GM12873 (cell line): ENCODE results near the gene MRPL52.

ENCODE experiments used
- TF ChIP-seq, protein P1 (sequence below): IDR thresholded peaks from 2 replicates; pipeline ENCODE4 v1.5.1; 2012; ENCODE audit warnings: low read depth, mild to moderate bottlenecking, moderate library complexity, low read length, control low read depth; ENCODE audit not compliant: insufficient read depth; ENCODE audit errors: missing control alignments

The MRPL52 gene

DNA sequence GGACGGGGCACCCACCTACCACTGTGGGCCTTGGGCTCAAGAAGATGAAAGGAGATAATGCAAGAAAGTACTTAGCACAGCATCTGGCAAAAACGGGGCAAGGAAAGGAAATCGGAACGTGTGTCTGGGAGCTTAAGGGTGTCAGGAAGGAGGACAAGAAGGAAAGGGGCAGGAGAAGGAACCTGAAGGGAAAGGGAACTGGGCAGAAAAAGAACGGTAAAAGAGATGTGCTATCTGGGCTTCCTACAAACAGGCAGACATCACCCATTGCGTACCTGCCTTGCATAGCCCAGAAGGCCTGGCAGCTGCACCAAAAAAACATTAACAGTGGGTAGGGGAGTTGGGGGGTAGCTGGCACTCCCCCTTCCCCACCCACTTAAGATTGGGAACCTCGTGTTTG lies 52.4 kb downstream of the MRPL52 start:
- TF ChIP-seq, protein P1, sequence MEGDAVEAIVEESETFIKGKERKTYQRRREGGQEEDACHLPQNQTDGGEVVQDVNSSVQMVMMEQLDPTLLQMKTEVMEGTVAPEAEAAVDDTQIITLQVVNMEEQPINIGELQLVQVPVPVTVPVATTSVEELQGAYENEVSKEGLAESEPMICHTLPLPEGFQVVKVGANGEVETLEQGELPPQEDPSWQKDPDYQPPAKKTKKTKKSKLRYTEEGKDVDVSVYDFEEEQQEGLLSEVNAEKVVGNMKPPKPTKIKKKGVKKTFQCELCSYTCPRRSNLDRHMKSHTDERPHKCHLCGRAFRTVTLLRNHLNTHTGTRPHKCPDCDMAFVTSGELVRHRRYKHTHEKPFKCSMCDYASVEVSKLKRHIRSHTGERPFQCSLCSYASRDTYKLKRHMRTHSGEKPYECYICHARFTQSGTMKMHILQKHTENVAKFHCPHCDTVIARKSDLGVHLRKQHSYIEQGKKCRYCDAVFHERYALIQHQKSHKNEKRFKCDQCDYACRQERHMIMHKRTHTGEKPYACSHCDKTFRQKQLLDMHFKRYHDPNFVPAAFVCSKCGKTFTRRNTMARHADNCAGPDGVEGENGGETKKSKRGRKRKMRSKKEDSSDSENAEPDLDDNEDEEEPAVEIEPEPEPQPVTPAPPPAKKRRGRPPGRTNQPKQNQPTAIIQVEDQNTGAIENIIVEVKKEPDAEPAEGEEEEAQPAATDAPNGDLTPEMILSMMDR, result no peak

DNA sequence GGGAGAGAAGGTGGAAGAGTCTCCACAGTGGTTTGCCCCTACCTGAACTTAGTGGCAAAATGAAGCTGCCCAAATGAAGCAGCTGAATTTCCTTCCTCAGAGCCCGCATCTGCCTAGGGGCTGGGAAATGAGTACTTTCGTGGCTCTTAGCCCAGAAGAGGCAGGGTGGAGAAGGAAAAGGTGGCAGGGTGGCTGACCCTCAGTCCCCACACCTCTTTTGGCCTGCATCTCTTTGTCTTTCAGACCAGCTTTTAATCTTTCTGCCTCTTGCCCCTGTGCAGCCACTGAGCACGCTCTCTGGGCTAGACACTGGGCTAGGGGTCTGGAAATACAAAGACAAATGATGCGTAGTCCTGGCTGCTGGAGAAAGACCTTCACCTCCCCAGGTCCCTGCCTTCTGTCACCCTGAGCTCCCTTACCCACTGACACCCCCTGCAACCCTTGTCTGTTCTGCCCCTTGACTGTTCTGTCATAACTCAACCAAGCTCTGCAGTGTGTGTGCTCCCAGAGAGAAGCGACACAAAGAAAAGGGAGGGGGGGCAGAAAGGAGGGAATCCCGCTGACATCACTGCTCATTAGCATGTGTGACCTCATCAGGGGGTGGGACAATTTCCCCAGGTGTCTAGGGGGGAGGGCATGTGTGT lies 53.0 kb downstream of the MRPL52 start:
- TF ChIP-seq, protein P1, result no peak

DNA sequence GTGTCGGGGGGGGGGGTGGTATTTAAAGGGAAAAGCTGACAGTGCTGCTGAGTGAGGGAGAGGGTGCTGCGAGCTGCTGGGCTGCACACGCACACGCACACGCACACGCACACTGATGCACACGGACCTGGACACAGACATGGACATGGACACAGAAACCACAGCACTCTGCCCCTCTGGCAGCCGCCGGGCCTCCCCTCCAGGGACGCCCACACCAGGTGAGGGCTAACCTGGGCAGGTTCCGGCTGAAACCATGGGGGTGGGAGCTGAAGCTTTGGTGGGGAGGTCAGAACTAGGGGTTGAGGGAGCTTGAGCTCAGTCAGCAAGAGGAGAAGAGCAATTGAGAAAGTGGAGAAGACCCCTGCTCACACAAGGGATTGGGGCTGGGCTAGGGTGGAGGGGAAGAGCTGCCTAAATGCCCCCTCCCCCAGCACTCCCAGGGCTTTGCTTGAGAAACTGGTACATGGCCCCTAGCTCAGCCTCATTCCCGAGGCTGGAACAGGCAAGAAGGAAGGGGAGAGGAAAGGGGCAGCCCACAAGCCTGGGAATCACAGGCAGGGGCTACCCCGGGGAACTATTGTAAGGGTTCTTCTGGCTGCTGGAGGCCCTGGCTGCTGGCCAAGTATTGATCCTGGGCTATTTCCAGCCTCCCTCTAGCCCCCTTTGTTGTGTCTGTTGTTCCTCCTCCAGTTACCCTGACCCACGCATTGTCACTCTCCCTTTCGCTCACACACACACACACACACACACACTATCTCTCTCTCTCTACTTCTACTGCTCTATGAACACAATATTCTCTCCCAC lies 53.7 kb downstream of the MRPL52 start, which contains the start of gene REM2:
Gene REM2 (plus strand): TSS at position 50 of the 804 bp plus-strand sequence. CDS start 66 bp downstream, at position 116.
- TF ChIP-seq, protein P1, result no peak

DNA sequence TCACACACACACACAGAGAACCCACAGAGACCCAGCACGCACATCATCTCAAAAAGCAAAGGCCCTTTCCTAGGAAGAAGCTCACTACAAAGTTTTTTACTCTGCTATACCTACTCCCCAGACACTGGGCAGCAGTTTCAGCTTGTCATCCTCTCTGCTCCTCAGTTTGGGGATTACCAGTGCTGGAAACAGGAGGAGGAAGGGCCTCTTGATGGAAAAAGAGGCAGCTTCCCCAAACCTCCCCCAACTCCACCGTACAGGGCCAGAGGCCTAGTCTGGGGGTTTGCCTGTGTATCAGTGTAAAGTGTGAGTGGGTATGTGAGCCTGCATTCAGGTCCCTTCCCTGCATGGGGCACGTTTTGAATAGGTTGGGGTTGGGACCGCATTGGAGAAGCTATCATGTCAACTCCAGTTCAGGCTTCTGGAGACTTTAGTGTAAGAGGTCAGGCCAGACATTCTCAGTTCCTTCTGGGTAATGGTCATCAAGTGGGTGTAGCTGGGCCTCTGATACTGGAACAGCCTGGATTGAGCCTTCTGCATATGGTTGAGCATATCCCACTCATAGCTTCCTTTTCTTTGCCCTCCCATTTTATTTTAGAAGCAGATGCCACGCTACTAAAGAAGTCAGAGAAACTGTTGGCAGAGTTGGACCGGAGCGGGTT lies 54.5 kb downstream of the MRPL52 start:
- TF ChIP-seq, protein P1, result no peak
